Smooth muscle cell (in vitro differentiated cells): ENCODE data around the gene MESP2. TPM values are rescaled to one million over a fixed set of nuclear protein-coding genes. Genes with fewer than 3 reads are reported as not detected.
A peak's percentile ranks its signal among the peaks of the same experiment; 100 is the strongest.

Experiments
- DNase-seq: peaks from one replicate; lab custom pipeline; 2025; ENCODE audit not compliant: unreplicated experiment; lab: John Stamatoyannopoulos, UW
- H2AFZ ChIP-seq: fragments of 200-600 bp; sonication (generic); 2 replicates; pipeline ENCODE4 v1.6.0; 2016; ENCODE audit warnings: antibody characterized with exemption, low read depth, mild to moderate bottlenecking
- H3F3A ChIP-seq: fragments of 200-600 bp; sonication (generic); 2 replicates; pipeline ENCODE4 v1.6.0; 2017; ENCODE audit warnings: antibody characterized with exemption, low read depth
- H3K27ac ChIP-seq: fragments of 200-600 bp; sonication (generic); 2 replicates; pipeline ENCODE4 v1.5.1; 2016; ENCODE audit warnings: low read depth, mild to moderate bottlenecking
- H3K27me3 ChIP-seq: fragments of 200-600 bp; sonication (generic); 2 replicates; pipeline ENCODE4 v1.6.1; 2016; ENCODE audit warnings: low read depth, mild to moderate bottlenecking
- H3K36me3 ChIP-seq: fragments of 200-600 bp; sonication (generic); 2 replicates; pipeline ENCODE4 v1.5.1; 2016; ENCODE audit warnings: low read depth
- H3K4me1 ChIP-seq: fragments of 200-600 bp; sonication (generic); 2 replicates; pipeline ENCODE4 v1.5.1; 2016; ENCODE audit warnings: low read depth
- H3K4me2 ChIP-seq: fragments of 200-600 bp; sonication (generic); 2 replicates; pipeline ENCODE4 v1.6.0; 2016; ENCODE audit warnings: mild to moderate bottlenecking
- H3K4me3 ChIP-seq: fragments of 200-600 bp; sonication (generic); 2 replicates; pipeline ENCODE4 v1.5.1; 2016; ENCODE audit warnings: mild to moderate bottlenecking
- H3K79me2 ChIP-seq: fragments of 200-600 bp; sonication (generic); 2 replicates; pipeline ENCODE4 v1.6.0; 2016; ENCODE audit warnings: low read depth, mild to moderate bottlenecking
- H3K9ac ChIP-seq: fragments of 200-600 bp; sonication (generic); 2 replicates; pipeline ENCODE4 v1.6.0; 2016; ENCODE audit warnings: low read depth
- H3K9me3 ChIP-seq: fragments of 200-600 bp; sonication (generic); replicated peaks from 2 replicates; pipeline ENCODE4 v1.5.1; 2016; ENCODE audit warnings: low read depth
- H4K20me1 ChIP-seq: fragments of 200-600 bp; sonication (generic); 2 replicates; pipeline ENCODE4 v1.6.0; 2016; ENCODE audit warnings: low read depth
- CTCF ChIP-seq: fragments of 200-600 bp; sonication (generic); IDR thresholded peaks from 2 replicates; pipeline ENCODE4 v1.5.1; 2017; ENCODE audit warnings: borderline replicate concordance, mild to moderate bottlenecking, antibody characterized with exemption; ENCODE audit not compliant: insufficient read depth, poor library complexity, severe bottlenecking
- WGBS: methylation state at CpG from one replicate; pipeline ENCODE4 v1.1.7; 2016; ENCODE audit warnings: low lambda C conversion rate; 5-methylcytosine and 5-hydroxymethylcytosine counted together
- polyA plus RNA-seq: library from polyadenylated mRNA; unstranded; fragments of >200 nt; fragmentation: Nextera tagmentation; extraction: Ambion mirVana; gene quantifications from 2 replicates; pipeline ENCODE4 v1.2.1, GENCODE V29; 2016
- total RNA-seq: library from RNA; depleted of rRNA; stranded (reverse); fragments of >200 nt; gene quantifications from 2 replicates; pipeline ENCODE4 v1.2.3, GENCODE V29; 2014

MESP2 gene
- total and polyA plus RNA-seq, 2 experiments from 2014 or later = 0.09 TPM; not detected in 1

GRCh38 chr15:89813381-89814111 lies 37.4 kb downstream of the MESP2 start:
- peak overlapping the region; percentile 88 for H3K4me2 ChIP-seq
- H3K4me1 ChIP-seq = peaks cover 9% of the 10 kb centered on the region
- DNase-seq = no peak

GRCh38 chr15:89814112-89814742 lies 38.1 kb downstream of the MESP2 start:
- Histone ChIP-seq H3K4me2 (peak overlapping the region; percentile 88), H3K36me3 (no peaks in the 10 kb centered on the region), H3K27me3 (no peaks in the 10 kb centered on the region), H3K4me3 (peak overlapping the region; percentile 76), H3K9ac (peak overlapping the region; percentile 43), H3K9me3 (no peaks in the 10 kb centered on the region), H2AFZ (peak overlapping the region; percentile 49), H3K27ac (no peak overlapping the region), H3K79me2 (no peaks in the 10 kb centered on the region), H4K20me1 (no peaks in the 10 kb centered on the region), H3F3A (peaks cover 11% of the 10 kb centered on the region), H3K4me1 (peaks cover 4% of the 10 kb centered on the region)
- WGBS = 28% methylated on average over 50 of the region's 56 CpGs
- no peak for DNase-seq
- no peak for TF ChIP-seq CTCF

More at GRCh38 chr15:89813381-89814111, 37.4 kb downstream of the MESP2 start:
- Histone ChIP-seq H3F3A (peaks cover 11% of the 10 kb centered on the region), H3K9me3 (no peaks in the 10 kb centered on the region), H3K4me3 (peak overlapping the region; percentile 76), H2AFZ (no peak overlapping the region), H3K27me3 (no peaks in the 10 kb centered on the region), H3K27ac (no peak overlapping the region), H3K36me3 (no peaks in the 10 kb centered on the region), H3K79me2 (no peaks in the 10 kb centered on the region), H4K20me1 (no peaks in the 10 kb centered on the region), H3K9ac (no peak overlapping the region)
- 88% methylated on average over 12 of the region's 13 CpGs for WGBS
- no peak for TF ChIP-seq CTCF

- H3K4me1 ChIP-seq = no peaks in the 10 kb centered on the region
- 86% methylated on average over 3 of the region's 3 CpGs for WGBS
- H3K27me3 ChIP-seq = no peaks in the 10 kb centered on the region
- no peak for DNase-seq
- no peak for TF ChIP-seq CTCF
- no peaks in the 10 kb centered on the region for H4K20me1 ChIP-seq
- no peak overlapping the region for H3K27ac ChIP-seq
- H3F3A ChIP-seq = peaks cover 11% of the 10 kb centered on the region
- no peaks in the 10 kb centered on the region for H3K9me3 ChIP-seq
- no peaks in the 10 kb centered on the region for H3K36me3 ChIP-seq
- no peak overlapping the region for H3K9ac ChIP-seq
- H3K4me2 ChIP-seq = no peak overlapping the region
- no peaks in the 10 kb centered on the region for H3K79me2 ChIP-seq
- no peak overlapping the region for H3K4me3 ChIP-seq
- H2AFZ ChIP-seq = no peak overlapping the region
These were observed 39.6 kb downstream of the MESP2 start for GRCh38 chr15:89815769-89816168.
